Lower leg skin (tissue), 3 donors: ENCODE data around the gene SLTM.

Experiments
- CTCF ChIP-seq, 3 donors: fragments of 450-650 bp; IDR thresholded peaks; one replicate each; pipeline ENCODE4 v1.5.1; 2016; ENCODE audit warnings: antibody characterized with exemption in 3 of 3, mild to moderate bottlenecking in 3 of 3, moderate library complexity in 2 of 3
- POLR2A ChIP-seq, 2 donors: fragments of 450-650 bp; IDR thresholded peaks; one replicate each; pipeline ENCODE4 v1.6.1; 2016 to 2017; ENCODE audit warnings: antibody characterized with exemption in 2 of 2, mild to moderate bottlenecking in 1 of 2, moderate library complexity in 1 of 2

DNA sequence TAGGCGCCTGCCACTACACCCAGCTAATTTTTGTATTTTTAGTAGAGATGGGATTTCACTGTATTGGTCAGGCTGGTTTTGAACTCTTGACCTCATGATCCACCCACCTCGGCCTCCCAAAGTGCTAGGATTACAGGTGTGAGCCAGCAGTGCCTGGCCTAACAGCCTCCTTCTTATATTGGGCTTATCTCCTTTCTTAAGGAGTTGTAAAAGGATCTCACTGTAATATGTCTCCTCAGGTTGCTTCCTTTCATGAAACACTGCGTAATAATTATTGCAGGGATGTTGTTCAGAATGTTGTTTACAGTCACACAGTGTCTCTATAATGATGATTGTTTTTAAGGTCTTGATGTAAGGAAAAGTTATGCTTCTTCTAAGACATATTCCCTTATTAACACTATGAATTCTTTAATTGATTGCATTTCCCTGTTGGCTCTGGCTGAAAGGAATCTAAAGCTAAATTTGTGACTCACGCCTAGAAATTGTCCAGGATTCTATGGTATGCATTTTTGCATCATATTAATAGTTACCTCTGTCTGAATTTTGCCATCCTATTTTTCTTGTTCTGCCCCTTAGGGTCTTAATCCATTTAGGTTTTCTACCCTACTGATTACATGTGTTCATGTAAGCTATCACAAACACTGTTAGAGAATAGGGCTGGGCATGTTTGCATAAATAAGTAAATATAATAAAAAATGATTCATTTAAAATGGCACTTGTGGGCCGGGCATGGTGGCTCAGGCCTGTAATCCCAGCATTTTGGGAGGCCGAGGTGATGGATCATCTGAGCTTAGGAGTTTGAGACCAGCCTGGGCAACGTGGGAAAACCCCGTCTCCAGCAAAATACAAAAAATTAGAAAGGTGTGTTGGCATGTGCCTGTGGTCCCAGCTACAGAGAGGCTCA is 29.4 kb upstream of the SLTM start:
- TF ChIP-seq CTCF (IDR thresholded peaks at IDR 0.05) (no peak), POLR2A (IDR thresholded peaks at IDR 0.05) (no peak)
